ENCODE data around the gene ZNF584.

DNA sequence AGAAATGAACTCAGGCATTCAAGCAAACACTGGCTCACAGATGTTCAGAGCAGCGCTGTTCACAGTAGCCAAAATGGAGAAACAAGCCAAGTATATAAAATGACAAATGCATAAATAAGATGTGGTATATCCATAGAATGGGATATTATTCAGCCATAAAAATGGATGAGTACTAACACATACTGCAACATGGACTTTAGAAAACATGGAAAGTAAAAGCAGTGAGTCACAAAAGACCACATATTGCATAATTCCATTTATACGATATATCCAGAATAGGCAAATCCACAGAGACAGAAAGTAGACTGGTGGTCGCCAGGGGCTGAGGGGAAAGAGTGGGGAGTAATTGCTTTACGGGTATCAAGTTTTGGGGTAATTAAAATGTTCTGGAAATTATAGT, 34.2 kb upstream of the ZNF584 start:
- TF ChIP-seq CTCF (conservative IDR thresholded peaks at IDR 0.05; ENCODE audit: low read depth in 2 of 2) (no peak), POLR2AphosphoS5 (IDR thresholded peaks at IDR 0.05; ENCODE audit: low read depth) (no peak), EZH2 (IDR thresholded peaks at IDR 0.05; ENCODE audit: low read depth, unreplicated experiment) (no peak), JUNB (IDR thresholded peaks at IDR 0.05; ENCODE audit: unreplicated experiment) (no peak)

Measured in GM23338 (cell line).